HTR-8/SVneo (cell line): ENCODE results near the gene TICAM2.
A peak's percentile ranks its signal among the peaks of the same experiment; 100 is the strongest.
"Not testable (repeated sequence)": the region's sequence is repeated elsewhere in the genome, so short reads cannot be mapped to it uniquely, and the experiment has no call there.

Experiments
- DNase-seq: peaks from one replicate; pipeline ENCODE4 v3.0.0; 2011; ENCODE audit warnings: low spot score, mixed read lengths; ENCODE audit not compliant: insufficient read length
- FAIRE-seq: peaks from 2 replicates; lab custom pipeline; 2011; peaks lifted over from hg19 to GRCh38; lab: Jason Lieb, UNC

The TICAM2 gene, protein sequence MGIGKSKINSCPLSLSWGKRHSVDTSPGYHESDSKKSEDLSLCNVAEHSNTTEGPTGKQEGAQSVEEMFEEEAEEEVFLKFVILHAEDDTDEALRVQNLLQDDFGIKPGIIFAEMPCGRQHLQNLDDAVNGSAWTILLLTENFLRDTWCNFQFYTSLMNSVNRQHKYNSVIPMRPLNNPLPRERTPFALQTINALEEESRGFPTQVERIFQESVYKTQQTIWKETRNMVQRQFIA

DNA sequence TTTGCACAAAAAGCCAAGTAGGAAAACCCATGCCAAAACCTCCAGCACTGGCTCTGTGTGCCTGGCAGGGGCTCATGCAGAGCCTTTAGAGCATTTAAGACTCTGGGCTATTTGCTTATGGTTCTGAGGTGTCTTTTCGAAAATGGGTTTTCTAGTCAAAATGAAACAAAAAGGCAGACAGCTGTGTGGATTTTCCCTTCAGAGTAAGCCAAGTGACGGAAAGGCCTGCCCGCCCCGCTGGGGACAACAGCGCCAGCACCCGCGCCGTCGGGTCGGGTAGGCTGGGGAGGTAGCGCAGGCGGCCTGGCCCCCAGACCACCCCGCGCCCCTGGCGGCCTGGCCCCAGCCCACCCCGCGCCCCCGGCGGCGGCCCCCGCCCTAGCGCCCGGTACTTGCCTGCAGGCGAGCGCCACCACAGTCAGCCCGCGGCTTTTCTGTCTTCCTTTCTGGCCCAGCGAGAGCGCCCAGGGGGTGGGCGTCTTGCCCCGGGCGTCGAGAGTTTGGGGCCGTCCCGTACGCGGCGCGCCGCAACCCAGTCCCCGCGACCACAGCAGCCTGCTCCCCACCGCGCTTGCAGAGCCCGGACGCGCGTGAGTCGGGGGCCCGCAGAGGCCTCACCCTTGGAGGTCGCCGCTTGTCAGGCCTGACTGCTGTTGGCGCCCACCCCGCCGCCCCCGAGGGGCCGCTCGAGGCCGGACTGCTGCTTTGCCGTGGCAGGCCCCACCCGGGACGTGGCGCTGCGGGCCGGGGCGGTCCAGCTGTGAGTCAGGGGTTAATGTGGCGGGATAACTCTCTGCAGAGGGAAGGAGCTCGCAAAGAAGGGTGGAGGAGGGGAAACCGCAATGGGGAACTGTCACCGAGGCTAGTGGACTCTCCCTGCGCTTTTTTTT, at the start of gene TICAM2:
TICAM2 (minus strand) TSS at position 779 of the 890 bp plus-strand sequence. CDS start 21,223 bp downstream, outside the sequence.
- FAIRE-seq (no peak), DNase-seq (peak; percentile 57)

DNA sequence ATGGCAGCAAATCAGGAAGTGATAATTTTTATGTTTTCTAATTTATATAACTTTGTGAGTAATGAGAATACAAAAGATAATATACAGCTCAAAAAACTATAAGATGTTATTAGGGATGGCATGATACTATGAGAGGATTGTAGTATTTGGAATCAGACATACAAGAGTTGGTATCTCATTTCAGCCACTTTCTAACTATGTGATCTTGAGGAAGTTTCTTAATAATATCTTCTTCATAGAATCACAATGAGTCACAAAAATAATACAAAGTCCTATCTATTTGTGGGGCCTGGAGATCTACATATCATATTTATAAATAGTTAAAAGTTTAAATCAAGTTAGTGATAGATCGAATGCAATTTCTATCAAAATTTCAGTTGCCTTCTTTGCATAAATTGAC, 47.3 kb upstream of the TICAM2 start:
- no peak for FAIRE-seq
- no peak for DNase-seq

- FAIRE-seq (no peak), DNase-seq (no peak)
These were observed 45.8 kb upstream of the TICAM2 start for GRCh38 chr5:115648056-115648455.

DNA sequence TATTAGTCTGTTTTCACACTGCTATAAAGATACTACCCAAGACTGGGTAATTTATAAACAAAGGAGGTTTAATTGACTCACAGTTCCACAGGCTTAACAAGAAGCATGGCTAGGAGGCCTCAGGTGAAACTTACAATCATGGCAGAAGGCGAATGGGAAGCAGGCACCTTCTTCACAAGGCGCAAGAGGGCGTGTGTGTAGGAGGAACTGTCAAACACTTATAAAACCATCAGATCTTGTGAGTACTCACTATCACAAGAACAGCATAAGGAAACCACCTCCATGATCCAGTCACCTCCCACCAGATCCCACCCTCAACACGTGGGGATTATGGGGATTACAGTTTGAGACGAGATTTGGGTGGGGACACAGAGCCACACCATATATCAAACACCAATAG, 43.1 kb upstream of the TICAM2 start:
- FAIRE-seq, DNase-seq: not testable (repeated sequence)

GRCh38 chr5:115644046-115644445, 41.8 kb upstream of the TICAM2 start:
- FAIRE-seq (no peak), DNase-seq (no peak)

GRCh38 chr5:115641948-115642347, 39.7 kb upstream of the TICAM2 start:
- no peak for FAIRE-seq
- DNase-seq, result no peak

DNA sequence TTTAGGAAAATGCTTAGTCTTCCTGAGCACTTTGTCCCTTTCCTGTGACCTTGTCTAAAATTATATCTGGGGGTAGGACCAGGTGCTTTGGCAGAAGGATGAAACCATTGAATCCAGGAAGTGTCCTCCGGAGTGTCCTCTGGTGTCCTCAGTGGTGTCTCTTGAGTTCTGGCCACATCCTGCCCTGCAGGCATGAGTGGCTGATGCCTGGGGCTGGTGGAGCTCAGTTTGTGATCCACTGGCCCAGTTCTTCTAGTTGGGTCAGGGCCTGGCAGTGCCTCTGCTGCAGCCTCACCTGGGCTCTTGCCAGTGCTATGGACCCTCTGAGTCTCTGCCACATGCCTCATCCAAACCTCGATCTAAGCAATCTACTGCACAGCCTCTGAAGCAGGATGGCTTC, 38.0 kb upstream of the TICAM2 start:
- no peak for FAIRE-seq
- DNase-seq, result no peak

DNA sequence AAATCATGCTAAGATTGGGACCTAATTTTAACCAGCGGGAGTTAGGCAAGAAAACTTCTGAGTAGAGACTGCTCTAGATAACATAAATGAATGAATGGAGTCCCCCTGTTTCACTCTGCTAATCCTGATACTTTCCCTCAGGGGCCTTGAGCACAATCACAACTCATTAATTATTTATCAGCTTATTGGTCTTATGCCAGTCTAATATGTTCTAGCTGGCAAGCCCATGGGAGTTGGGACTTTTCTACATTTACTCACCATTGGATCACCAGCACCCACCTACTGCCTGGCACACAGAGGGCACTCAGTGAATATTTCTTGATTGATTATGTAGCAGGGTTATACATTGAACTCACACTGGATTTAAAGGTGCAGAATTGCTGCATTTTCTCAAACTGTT, 37.1 kb upstream of the TICAM2 start:
- no peak for DNase-seq

GRCh38 chr5:115637507-115637906, 35.2 kb upstream of the TICAM2 start:
- no peak for DNase-seq
- no peak for FAIRE-seq

More for the DNA sequence above, 37.1 kb upstream of the TICAM2 start:
- FAIRE-seq, result no peak

DNA sequence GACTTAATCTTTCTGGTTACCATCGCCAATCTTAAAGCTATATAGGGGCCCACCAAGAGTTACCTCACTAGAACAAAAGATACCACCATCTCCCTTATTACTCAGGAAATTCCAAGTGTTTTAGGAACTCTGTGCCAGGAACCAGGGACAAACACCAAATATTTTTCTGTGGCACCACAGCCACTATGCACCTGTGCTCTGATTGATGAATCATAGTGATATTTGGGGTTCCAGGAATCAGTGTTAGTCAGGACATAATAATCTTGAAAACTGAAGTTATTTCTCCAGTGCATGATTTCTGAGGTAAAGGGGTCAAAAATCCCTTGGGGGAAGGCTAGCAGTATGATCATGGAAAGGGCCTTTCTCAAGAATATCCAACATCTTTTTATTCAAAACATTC, 33.7 kb upstream of the TICAM2 start:
- no peak for FAIRE-seq

GRCh38 chr5:115634343-115635132, 32.3 kb upstream of the TICAM2 start:
- FAIRE-seq, result peak; percentile 44

More for the DNA sequence above, 33.7 kb upstream of the TICAM2 start:
- no peak for DNase-seq

GRCh38 chr5:115629903-115630302, 27.6 kb upstream of the TICAM2 start:
- no peak for DNase-seq
- no peak for FAIRE-seq

More at GRCh38 chr5:115634343-115635132, 32.3 kb upstream of the TICAM2 start:
- peak; percentile 79 for DNase-seq

DNA sequence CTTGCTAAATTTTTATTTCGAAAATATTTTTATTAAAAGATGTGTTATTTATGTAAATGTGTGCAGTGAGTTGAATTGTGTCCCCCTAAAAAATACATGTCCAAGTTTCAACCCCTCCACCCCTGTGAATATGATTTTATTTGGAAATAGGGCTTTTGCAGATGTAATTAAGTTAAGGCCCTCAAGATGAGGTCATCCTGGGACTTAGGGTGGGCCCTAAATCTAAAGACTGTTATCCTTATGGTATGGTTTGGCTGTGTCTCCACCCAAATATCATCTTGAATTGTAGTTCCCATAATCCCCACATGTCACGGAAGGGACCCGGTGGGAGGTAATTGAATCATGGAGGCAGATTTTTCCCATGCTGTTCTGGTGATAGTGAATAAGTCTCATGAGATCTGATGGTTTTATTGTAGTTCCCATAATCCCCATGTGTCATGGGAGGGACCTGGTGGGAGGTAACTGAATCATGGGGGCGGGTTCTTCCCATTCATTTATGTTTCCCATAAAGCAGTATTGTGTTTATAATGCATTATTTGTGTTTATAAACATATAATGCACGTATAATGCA, 25.1 kb upstream of the TICAM2 start:
- DNase-seq, result no peak

DNA sequence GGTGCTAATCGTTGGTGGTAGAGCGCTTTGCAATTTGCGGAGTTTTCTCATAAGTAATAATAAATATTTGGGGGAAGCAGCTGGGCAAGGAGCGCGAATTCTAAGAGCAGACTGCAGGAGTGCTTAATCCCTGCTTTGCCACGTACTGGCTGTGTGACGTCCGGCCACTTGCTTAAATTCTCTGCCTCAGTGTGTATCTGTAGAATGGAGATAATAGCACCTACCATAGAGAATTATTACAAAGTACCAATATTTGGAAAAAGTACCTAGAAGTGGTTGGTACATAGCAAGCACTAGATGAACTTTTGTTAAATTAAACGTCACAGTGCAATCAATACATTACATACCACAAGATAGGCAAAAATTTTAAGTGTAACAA, 24.2 kb upstream of the TICAM2 start:
- peak; percentile 25 for DNase-seq

More for the DNA sequence above, 25.1 kb upstream of the TICAM2 start:
- FAIRE-seq, result no peak

DNA sequence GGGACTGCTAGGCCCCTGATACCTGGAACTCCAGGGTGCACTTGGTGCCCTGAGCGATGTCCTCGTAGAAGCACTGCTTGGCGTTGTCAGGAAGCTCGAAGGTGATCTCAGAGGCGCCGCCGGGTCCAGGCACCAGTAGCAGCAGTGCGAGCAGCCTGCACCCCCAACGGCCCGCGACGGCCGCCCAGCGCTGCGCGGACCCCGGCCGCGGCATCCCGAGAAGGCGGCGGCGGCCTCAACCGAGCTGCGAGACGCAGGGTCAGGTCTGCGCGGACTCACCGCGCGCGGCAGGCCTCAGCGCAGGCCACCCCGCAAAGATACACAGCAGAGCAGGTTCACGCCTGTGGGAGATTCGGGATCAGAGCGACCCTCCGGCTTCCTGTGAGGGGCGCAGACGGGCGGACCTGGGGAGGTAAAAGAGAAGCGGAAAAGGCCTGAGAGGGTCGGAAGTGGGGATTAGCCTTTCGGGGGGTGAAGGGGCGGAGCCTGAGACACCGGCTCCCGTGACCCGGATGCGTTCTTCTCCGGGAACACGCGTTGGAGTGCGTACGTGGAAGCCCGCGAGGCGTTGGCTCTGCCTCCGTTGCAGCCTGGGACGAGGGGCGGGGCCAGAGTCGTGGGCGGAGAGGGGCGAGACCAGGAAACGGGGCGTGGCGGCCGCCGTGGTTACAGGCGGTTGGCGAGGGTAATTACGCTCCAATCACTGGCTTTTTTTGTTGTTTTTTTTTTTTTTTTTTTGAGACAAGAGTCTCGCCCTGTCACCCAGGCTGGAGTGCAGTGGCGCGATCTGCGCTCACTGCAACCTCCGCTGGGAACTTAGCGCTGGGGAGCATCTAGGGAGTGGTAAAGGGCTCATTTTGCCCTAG, 23.5 kb upstream of the TICAM2 start, which contains the start of gene TMED7:
TMED7 (minus strand) TSS at position 458 of the 866 bp plus-strand sequence; CDS start at position 214, 244 bp downstream.
- peak; percentile 96 for FAIRE-seq
- peak; percentile 94 for DNase-seq

More for the DNA sequence above, 24.2 kb upstream of the TICAM2 start:
- no peak for FAIRE-seq

DNA sequence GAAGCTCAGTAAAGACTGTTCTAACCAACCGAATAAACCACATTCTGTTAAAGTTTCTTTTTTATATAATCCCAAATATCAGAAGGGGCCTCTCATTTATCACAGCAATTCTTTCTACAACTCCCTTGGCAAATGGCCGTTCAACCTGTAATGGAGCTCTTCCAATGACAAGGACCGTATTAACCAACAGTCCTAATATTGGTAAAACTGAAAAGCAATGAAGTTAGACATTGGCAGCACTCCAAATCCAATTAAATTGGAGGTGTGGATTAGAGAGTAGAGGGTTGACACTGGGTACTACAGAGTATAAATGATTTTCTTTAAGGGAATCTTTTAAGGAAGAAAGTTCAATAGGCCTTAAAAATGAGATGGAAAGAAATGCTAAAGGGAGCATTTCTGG, 22.7 kb upstream of the TICAM2 start:
- no peak for DNase-seq
- no peak for FAIRE-seq

- DNase-seq (no peak), FAIRE-seq (no peak)
These were observed 21.4 kb upstream of the TICAM2 start for GRCh38 chr5:115623658-115624057.

- FAIRE-seq (no peak), DNase-seq (no peak)
These were observed 19.2 kb upstream of the TICAM2 start for GRCh38 chr5:115621365-115621900.

- no peak for FAIRE-seq
These were observed 14.6 kb upstream of the TICAM2 start for GRCh38 chr5:115616892-115617291.

More at GRCh38 chr5:115616892-115617291, 14.6 kb upstream of the TICAM2 start:
- no peak for DNase-seq
